ENCODE results near the gene PRKN. TPM values are rescaled to one million over a fixed set of nuclear protein-coding genes. Genes with fewer than 3 reads are reported as not detected.
A peak's percentile ranks its signal among the peaks of the same experiment; 100 is the strongest.

PRKN gene
- total RNA-seq, 2 donors from 2014 or later = 3.3 to 4.8 TPM

- H3K27ac Mint-ChIP-seq = no peak overlapping the region
- H3K4me3 Mint-ChIP-seq = no peak overlapping the region
- H3K9me3 Mint-ChIP-seq = peaks cover 19% of the 10 kb centered on the region
- peak; percentile 26 for DNase-seq
- H3K9me3 ChIP-seq (ENCODE audit: control insufficient read depth, low read length) = peaks cover 12% of the 10 kb centered on the region
- H3K27ac ChIP-seq (ENCODE audit: low read depth, low read length) = no peak overlapping the region
- H3K4me1 Mint-ChIP-seq = no peaks in the 10 kb centered on the region
- H3K27me3 ChIP-seq (ENCODE audit: control insufficient read depth, insufficient read depth, low read length, poor library complexity, severe bottlenecking) = no peaks in the 10 kb centered on the region
- H3K36me3 ChIP-seq (ENCODE audit: control insufficient read depth, insufficient read depth, low read length) = no peaks in the 10 kb centered on the region
- WGBS, 2 experiments (ENCODE audit: insufficient coverage in 1 of 2, insufficient read length in 1 of 2) = 86 to 91% methylated on average over 9 to 12 of the region's 12 CpGs
- no peaks in the 10 kb centered on the region for H3K4me1 ChIP-seq (ENCODE audit: control insufficient read depth, insufficient read depth, low read length)
- H3K9ac ChIP-seq (ENCODE audit: extremely low read depth, low read length, poor library complexity, severe bottlenecking) = no peak overlapping the region
- H3K36me3 Mint-ChIP-seq (ENCODE audit: low read depth) = peaks cover 4% of the 10 kb centered on the region
- no peak overlapping the region for H3K4me3 ChIP-seq (ENCODE audit: low read length)
- H3K27me3 Mint-ChIP-seq (ENCODE audit: insufficient read depth) = no peaks in the 10 kb centered on the region
- no peak for TF ChIP-seq CTCF (conservative IDR thresholded peaks at IDR 0.05)
Observed at GRCh38 chr6:161367472-161367871, 1360.1 kb downstream of the PRKN start.

DNA sequence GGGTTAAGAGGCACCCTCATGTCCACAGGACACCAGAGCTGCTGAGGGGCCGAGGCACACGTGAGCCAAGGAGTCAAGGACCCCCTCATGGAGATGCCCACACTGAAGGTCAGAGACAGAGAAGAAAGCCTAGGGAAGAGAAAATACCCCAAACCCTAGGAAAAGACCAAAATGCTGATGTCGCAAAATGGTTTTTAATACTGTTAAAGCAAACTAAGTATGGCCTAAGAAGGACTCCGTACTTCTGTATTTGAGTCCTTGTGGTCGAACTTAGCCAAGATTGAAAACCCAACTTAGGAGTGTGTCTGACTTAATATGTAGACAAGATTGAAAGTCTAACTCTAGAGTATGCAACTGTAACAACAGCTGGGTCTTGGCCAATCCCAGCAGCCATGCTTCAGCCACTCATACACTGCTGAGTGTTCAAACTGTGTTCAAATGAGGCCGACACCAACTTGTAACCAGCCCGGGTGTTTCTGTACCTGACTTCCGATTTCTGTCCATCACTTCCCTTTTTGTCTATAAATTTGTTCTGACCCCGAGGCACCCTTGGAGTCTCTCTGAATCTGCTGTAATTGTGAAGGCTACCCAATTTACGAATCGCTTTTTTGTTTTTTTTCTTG lies 1361.2 kb downstream of the PRKN start:
- no peaks in the 10 kb centered on the region for H3K4me1 ChIP-seq (ENCODE audit: control insufficient read depth, insufficient read depth, low read length)
- no peak overlapping the region for H3K27ac Mint-ChIP-seq
- peaks cover 4% of the 10 kb centered on the region for H3K36me3 Mint-ChIP-seq (ENCODE audit: low read depth)
- H3K27me3 Mint-ChIP-seq (ENCODE audit: insufficient read depth) = no peaks in the 10 kb centered on the region
- TF ChIP-seq CTCF (conservative IDR thresholded peaks at IDR 0.05) = no peak
- H3K9me3 ChIP-seq (ENCODE audit: control insufficient read depth, low read length) = peaks cover 18% of the 10 kb centered on the region
- 92 to 95% methylated on average over 8 to 11 of the region's 11 CpGs for WGBS, 2 experiments (ENCODE audit: insufficient coverage in 1 of 2, insufficient read length in 1 of 2)
- no peak overlapping the region for H3K27ac ChIP-seq (ENCODE audit: low read depth, low read length)
- no peak overlapping the region for H3K9ac ChIP-seq (ENCODE audit: extremely low read depth, low read length, poor library complexity, severe bottlenecking)
- H3K27me3 ChIP-seq (ENCODE audit: control insufficient read depth, insufficient read depth, low read length, poor library complexity, severe bottlenecking) = no peaks in the 10 kb centered on the region
- no peak overlapping the region for H3K4me3 Mint-ChIP-seq
- H3K36me3 ChIP-seq (ENCODE audit: control insufficient read depth, insufficient read depth, low read length) = no peaks in the 10 kb centered on the region
- peaks cover 25% of the 10 kb centered on the region for H3K9me3 Mint-ChIP-seq
- H3K4me1 Mint-ChIP-seq = no peaks in the 10 kb centered on the region
- H3K4me3 ChIP-seq (ENCODE audit: low read length) = no peak overlapping the region
- no peak for DNase-seq

DNA sequence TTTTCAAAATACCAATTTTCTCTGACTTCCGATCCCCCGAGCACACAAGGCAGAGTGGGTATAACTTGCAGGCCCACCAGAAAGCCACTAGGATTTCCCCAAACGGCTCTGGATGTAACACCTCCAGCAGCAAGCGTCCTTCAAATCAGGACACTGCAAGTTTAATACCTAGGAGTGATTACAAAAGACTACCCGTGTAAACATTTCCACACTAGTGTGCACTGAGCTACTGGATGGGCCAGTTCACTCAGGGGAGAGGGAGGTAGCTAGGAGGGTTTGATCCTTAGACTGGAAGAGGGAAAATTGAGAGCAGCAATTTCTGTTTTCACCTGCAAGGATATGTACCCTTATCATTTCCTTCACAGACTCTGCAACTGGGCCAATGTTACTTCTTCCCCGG lies 1361.9 kb downstream of the PRKN start:
- 92 to 93% methylated on average over 5 to 6 of the region's 6 CpGs for WGBS, 2 experiments (ENCODE audit: insufficient coverage in 1 of 2, insufficient read length in 1 of 2)
- Mint-ChIP-seq H3K4me3 (no peak overlapping the region), H3K4me1 (no peaks in the 10 kb centered on the region)

More for the DNA sequence above, 1361.9 kb downstream of the PRKN start:
- no peak overlapping the region for H3K4me3 ChIP-seq (ENCODE audit: low read length)
- peaks cover 26% of the 10 kb centered on the region for H3K9me3 Mint-ChIP-seq
- peaks cover 4% of the 10 kb centered on the region for H3K36me3 Mint-ChIP-seq (ENCODE audit: low read depth)
- no peaks in the 10 kb centered on the region for H3K4me1 ChIP-seq (ENCODE audit: control insufficient read depth, insufficient read depth, low read length)
- H3K9me3 ChIP-seq (ENCODE audit: control insufficient read depth, low read length) = peaks cover 18% of the 10 kb centered on the region
- no peak for TF ChIP-seq CTCF (conservative IDR thresholded peaks at IDR 0.05)
- H3K27ac ChIP-seq (ENCODE audit: low read depth, low read length) = no peak overlapping the region
- no peak overlapping the region for H3K9ac ChIP-seq (ENCODE audit: extremely low read depth, low read length, poor library complexity, severe bottlenecking)
- H3K36me3 ChIP-seq (ENCODE audit: control insufficient read depth, insufficient read depth, low read length) = no peaks in the 10 kb centered on the region
- no peak overlapping the region for H3K27ac Mint-ChIP-seq
- H3K27me3 ChIP-seq (ENCODE audit: control insufficient read depth, insufficient read depth, low read length, poor library complexity, severe bottlenecking) = no peaks in the 10 kb centered on the region
- peak; percentile 15 for DNase-seq
- no peaks in the 10 kb centered on the region for H3K27me3 Mint-ChIP-seq (ENCODE audit: insufficient read depth)

Data from endodermal cell (in vitro differentiated cells).